IPS-18c (cell line): ENCODE data around the gene TCN2.
A peak's percentile ranks its signal among the peaks of the same experiment; 100 is the strongest.
"Not testable (repeated sequence)": the region's sequence is repeated elsewhere in the genome, so short reads cannot be mapped to it uniquely, and the experiment has no call there.

ENCODE experiments used
- H3K4me3 ChIP-seq: 2 replicates; pipeline ENCODE4 v1.7.0; 2013; ENCODE audit warnings: low read depth, mild to moderate bottlenecking, low read length, moderate library complexity; ENCODE audit not compliant: insufficient read depth
- H3K9me3 ChIP-seq: one replicate; pipeline ENCODE4 v1.6.1; 2013; ENCODE audit warnings: mild to moderate bottlenecking, low read length, moderate library complexity; ENCODE audit not compliant: control insufficient read depth, insufficient read depth

The TCN2 gene

DNA sequence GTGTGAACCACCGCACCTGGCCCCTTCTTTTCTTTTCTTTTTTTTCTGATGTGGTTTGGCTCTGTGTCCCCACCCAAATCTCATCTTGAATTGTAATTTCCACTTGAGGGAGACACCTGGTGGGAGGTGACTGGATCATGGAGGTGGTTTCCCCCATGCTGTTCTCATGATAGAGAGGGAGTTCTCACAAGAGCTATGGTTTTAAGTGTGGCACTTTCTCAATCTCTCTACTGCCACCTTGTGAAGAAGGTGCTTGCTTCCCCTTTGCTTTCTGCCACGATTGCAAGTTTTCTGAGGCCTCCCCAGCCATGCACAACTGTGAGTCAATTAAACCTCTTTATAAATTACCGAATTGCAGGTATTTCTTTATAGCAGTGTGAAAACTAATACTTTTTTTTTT is 4.9 kb upstream of the TCN2 start:
- no peaks in the 10 kb centered on the region for H3K9me3 ChIP-seq
- no peak overlapping the region for H3K4me3 ChIP-seq

DNA sequence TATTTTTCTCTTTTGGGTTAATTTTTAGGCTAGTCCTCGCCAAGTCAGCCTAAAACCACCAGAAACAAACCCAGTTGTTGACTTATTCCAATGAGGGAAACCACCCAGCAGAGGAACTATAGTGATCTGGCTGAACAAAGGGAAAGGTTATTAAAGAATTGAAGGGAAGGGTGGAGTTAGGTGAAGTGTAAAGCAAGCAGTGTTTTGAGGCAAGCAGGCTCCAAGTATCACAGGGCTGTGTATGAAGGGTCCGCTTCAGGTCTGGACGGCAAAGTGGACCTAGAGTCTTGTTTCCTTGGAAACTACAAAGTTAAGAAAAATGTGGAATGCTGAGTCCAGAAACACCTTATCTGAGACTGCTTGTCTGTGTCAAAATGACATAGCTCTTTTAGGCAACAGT is 3.2 kb upstream of the TCN2 start:
- Histone ChIP-seq H3K9me3 (no peaks in the 10 kb centered on the region), H3K4me3 (no peak overlapping the region)

DNA sequence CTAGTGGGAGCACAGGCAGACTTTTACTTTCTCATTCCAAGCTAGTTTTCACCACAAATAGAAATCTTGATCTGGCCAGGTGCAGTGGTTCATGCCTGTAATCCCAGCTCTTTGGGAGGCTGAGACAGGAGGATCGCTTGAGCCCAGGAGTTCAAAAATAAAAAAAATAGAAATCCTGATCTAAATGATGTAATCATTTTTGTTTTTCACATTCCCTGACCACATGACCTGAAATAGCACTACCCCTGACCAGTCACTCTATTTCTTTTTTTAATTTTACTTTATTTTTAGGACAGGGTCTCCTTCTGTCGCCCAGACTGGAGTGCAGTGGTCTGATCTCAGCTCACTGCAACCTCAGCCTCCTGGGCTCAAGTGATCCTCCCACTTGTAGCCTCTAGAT is 2.3 kb upstream of the TCN2 start:
- Histone ChIP-seq H3K9me3 (no peaks in the 10 kb centered on the region), H3K4me3 (no peak overlapping the region)

DNA sequence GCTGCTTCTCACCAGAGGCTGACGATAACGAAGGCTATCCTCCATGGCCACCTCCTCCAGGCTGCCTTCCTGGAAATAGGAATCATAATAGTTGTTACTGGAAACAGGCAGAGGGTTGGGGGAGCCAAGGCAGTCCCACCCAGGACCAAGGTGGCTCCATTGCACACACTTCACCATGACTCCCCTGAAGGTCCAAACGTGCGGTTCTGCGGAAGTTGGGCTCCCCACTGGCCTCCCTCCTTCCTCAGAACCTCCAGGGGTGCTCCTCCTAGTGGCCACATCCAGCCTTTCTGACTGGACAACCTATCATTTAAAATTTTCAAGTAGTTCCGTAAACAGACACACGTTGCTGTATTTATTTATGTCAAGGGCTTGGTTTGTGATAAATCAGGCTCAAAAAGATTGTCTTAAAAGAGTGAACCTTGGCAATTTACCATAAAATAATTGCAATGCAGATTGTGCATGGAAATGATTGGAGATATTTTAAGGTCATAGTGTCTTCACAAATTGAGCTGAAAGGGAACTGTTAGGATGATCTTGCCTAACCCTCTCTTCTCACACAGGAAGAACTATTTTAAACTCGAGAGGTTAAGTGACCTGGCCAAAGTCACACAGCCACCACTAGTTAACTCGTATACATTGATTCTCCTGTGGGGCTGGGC is 1.4 kb upstream of the TCN2 start:
- Histone ChIP-seq H3K4me3 (no peak overlapping the region), H3K9me3 (no peaks in the 10 kb centered on the region)

DNA sequence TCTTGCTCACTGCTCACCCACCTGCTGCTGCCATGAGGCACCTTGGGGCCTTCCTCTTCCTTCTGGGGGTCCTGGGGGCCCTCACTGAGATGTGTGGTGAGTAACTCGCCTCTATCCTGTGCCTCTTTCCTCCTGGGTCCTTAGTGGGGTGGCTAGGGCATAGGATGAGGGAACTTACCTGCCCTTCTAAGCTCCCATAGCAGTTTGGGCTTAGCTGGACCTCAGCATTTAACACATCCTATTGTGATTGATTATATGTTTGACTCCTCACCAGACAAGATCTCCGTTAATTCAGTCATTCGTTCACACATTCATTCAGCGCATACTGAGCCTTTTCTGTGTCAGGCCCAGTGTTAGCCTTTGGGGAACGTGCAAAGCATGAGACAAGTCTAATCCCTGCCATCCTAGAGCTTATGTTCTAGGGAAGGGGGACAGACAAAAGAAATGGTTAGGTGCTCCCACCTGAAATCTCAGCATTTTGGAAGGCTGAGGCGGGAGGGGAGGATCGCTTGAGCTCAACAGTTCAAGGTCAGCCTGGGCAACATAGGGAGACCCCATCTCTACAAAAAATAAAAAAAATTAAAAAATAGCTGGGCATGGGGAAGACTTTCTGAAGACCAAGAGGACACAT is 441 bp downstream of the TCN2 start:
- H3K4me3 ChIP-seq = peak overlapping the region; percentile 61
- H3K9me3 ChIP-seq = no peaks in the 10 kb centered on the region

DNA sequence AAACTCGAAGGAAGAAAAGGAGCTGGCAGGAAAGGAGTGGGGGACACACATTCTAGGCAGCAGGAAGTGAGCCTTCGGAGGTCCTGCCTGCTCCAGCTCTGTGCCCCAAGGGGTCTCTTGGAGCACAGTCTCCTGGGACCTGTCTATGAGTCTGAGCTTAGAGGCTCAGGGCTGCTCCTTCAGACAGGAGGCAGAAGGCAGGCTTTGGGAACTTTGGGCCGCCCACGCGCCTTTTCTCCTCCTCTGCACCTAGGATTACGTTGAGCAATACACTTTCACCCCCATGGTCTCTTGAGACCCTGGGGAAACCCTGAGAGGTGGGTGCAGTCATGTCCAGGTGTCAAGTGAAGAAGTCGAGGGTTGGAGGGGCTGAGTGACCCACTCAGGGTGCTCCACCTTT is 965 bp downstream of the TCN2 start:
- no peak overlapping the region; the same call in 1 of the 2 replicates for H3K4me3 ChIP-seq
- no peaks in the 10 kb centered on the region for H3K9me3 ChIP-seq

DNA sequence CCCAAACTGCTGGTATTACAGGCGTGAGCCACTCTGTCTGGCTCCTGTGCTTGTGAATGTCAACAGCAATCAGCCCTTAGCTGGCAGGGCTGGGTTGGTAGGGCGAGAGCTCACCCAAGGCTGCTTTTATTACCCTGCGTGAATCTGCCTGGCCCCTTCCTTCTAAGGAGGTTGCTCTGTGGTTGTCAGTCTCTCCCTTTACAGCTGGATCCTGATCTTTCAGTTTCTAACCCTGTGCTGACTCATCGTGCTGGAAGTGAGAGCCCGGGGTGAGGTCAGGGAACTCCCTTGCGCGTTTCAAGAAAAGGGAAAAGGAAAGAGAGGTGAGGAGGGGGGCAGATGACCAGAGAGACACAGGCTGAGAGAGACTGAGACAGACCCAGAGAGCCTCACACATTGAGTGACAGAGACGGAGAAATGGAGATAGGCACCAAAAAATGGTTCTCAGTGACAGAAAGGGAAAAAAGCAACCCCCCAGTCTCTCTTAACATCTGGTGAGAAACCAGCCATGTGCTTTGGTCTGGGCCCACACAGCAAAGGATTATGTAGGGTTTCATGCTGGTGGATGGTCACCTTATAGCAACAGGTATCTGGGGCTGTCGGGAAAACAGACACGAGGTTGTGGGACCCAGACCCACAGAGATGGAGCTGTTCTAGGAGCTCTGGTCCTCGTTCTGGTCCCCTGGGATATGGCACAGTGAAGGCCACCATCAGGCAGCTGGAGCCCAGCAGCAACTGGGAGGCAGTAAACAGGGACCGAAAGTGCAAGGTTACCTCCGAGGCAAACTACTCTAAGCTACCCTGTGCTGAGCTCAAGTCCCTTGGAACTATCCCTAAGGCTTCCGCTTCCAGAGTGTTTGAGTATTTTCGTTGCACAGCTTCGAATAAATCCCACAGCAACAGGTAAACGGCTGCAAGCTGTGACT is 2.5 kb downstream of the TCN2 start:
- Histone ChIP-seq H3K4me3 (no peak overlapping the region), H3K9me3 (no peaks in the 10 kb centered on the region)

DNA sequence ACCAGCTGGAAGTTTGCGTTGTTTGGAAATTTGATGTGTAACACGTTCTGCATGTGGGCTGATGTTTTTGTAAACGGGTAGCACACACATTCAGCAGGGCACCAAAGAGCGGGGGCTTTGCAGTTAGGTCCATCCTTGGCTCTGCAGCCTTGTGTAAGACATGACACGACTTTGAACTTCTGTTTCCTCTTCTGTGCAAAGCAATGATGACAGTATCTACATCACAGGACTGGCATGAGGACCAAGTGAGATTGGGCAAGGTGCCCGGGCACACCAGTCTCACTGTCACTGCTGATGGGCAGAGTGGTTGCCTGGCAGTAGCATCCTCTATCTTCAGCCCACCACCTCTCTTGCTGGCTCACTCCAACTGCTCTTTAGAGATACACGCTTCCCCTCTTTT is 3.3 kb downstream of the TCN2 start:
- H3K9me3 ChIP-seq = no peaks in the 10 kb centered on the region
- H3K4me3 ChIP-seq = no peak overlapping the region

DNA sequence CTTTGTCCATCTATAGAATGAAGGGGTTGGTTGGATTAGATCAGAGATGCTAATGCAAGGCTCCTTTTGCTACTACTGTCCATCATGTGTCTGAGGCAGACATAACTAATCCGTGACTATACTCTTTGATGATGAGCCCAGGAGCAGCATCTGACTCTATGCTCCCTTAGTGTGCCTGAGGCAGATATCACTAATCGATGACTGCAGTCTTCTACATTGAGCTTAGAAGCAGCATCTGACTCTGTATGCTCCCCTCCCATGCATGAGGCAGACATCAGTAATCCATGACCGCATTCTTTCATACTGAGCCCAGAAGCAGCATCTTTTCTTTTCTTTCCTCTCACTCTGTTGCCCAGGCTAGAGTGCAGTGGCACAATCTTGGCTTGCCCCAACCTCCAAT is 4.2 kb downstream of the TCN2 start:
- H3K4me3 ChIP-seq = no peak overlapping the region
- no peaks in the 10 kb centered on the region for H3K9me3 ChIP-seq

DNA sequence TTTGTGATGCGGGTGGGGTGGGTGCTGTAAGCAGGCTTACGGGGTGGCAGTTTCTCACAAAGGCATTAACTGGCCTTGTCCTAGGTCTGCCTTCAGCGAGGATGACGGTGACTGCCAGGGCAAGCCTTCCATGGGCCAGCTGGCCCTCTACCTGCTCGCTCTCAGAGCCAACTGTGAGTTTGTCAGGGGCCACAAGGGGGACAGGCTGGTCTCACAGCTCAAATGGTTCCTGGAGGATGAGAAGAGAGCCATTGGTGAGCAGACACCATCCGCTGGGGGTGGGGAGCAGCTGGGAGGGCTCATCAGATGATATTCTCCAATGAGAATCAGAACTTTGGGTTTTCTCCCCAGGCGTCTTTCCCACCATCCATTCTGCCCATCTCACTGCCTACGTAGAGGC is 5.8 kb downstream of the TCN2 start:
- no peaks in the 10 kb centered on the region for H3K9me3 ChIP-seq
- no peak overlapping the region for H3K4me3 ChIP-seq

DNA sequence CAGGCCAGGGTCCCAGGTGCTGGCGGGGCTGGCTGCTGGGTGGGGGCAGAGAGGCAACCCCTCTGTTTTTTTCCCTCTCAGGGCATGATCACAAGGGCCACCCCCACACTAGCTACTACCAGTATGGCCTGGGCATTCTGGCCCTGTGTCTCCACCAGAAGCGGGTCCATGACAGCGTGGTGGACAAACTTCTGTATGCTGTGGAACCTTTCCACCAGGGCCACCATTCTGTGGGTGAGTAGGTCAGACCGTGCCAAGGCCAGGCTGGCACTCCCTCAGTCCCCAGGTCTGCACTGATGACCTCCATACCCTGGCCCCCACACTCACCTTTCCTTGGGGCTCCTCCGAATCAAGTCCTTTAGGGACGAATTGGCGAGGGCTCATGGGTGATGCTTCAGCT is 7.3 kb downstream of the TCN2 start:
- no peak overlapping the region for H3K4me3 ChIP-seq
- H3K9me3 ChIP-seq = no peaks in the 10 kb centered on the region

DNA sequence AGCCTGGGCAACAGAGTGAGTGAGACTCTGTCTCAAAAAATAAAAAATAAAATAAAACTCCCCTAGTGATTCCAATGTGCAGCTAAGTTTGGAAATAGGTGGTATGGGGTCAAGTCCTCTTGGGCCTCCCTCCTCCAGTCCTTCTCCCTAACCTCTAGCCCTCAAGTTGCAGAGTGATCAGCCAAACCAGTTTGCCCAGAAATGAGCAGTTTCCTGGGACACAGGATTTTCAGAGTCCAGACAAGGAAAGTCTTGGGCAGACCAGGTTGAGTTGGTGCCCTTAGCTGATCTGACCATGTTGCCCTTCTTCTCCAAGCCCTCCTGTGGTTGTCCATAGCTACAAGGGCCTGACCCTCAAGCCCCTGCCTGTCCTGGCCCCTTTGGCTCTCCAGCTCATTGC is 7.9 kb downstream of the TCN2 start:
- Histone ChIP-seq H3K4me3 (no peak overlapping the region), H3K9me3 (no peaks in the 10 kb centered on the region)

DNA sequence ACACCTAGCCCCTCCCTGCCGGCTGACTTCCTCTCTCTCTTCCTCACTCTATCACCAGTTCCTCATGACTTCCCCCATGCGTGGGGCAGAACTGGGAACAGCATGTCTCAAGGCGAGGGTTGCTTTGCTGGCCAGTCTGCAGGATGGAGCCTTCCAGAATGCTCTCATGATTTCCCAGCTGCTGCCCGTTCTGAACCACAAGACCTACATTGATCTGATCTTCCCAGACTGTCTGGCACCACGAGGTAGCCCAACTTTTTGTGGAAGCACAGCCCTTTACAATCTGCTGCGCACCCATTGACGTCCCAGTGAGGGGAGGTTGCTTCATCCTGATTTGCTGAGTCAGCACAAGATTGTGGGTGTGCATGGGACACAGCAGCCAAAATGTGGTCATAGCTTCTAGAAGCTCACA is 8.6 kb downstream of the TCN2 start:
- no peak overlapping the region for H3K4me3 ChIP-seq
- H3K9me3 ChIP-seq = no peaks in the 10 kb centered on the region

DNA sequence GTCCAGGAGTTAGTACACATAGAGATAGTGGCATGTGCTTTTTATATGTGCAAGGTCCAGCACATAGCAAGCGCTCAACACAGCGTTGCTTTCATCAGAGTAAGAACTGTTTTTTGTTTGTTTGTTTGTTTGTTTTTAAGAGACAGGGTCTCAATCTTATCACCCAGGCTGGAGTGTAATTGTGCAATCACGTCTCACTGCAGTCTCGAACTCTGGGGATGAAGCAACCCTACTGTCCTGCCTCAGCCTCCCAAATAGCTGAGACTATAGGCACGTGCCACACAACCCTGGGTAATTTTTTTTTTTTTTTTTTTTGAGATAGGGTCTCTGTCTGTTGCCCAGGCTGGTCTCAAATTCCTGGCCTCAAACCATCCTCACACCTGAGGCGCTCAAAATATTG is 10.8 kb downstream of the TCN2 start:
- Histone ChIP-seq H3K4me3 (no peak overlapping the region), H3K9me3 (no peaks in the 10 kb centered on the region)

DNA sequence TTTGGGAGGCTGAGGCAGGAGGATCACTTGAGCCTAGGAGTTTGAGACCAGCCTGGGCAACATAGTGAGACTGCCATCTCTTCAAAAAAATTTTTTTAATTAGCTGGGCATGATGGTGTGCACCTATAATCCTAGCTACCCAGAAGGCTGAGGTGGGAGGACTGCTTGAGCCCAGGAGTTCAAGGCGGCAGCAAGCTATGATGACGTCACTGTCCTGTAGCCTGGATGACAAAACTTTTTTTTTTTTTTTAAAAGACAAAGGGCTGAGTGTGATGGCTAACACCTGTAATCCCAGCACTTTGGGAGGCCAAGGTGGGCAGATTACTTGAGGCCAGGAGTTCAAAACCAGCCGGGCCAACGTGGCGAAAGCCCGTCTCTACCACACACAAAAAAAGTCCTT is 12.9 kb downstream of the TCN2 start:
- H3K4me3 ChIP-seq, H3K9me3 ChIP-seq: not testable (repeated sequence)

DNA sequence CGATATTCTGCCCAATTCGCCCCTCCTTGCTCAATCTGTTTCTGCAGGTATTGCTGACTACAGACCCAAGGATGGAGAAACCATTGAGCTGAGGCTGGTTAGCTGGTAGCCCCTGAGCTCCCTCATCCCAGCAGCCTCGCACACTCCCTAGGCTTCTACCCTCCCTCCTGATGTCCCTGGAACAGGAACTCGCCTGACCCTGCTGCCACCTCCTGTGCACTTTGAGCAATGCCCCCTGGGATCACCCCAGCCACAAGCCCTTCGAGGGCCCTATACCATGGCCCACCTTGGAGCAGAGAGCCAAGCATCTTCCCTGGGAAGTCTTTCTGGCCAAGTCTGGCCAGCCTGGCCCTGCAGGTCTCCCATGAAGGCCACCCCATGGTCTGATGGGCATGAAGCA is 19.4 kb downstream of the TCN2 start:
- H3K4me3 ChIP-seq = no peak overlapping the region
- H3K9me3 ChIP-seq = no peaks in the 10 kb centered on the region

DNA sequence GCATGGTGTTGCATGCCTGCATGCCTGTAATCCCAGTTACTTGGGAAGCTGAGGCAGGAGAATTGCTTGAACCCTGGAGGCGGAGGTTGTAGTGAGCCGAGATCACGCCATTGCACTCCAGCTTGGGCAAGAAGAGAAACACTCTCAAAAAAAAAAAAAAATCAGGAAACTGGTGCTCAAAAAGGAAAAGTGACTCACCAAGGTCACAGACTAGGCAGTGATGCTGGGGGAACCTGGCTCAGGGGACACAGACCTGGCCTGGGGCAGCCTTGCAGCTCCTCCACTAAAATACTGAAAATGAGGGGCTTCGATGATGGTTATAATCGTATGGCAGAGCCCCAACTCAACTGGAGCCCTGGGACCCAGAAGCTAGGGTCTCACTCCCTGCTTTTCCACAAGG is 20.5 kb downstream of the TCN2 start:
- no peaks in the 10 kb centered on the region for H3K9me3 ChIP-seq
- H3K4me3 ChIP-seq = no peak overlapping the region

DNA sequence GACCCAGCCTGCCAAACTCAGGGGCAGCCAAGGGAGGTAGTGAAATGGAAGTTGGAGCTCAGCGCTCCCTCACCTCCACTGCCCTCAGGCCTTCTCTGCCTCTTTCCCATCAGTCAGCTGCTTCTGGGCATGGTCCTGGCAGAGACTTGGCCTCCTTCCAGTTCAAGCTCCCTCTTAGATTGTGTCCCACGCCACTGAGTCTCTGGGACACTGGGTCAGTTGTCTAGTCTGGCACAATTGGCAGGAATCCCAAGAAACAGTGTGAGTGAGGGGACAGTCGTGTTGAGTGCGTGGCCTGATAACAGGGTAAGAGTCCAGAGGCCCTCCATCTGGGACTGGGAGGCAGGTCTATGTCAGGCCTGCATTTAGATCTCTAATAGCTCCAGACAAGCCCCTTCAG is 21.5 kb downstream of the TCN2 start:
- H3K4me3 ChIP-seq = no peak overlapping the region

More for the DNA sequence above, 21.5 kb downstream of the TCN2 start:
- no peaks in the 10 kb centered on the region for H3K9me3 ChIP-seq
